HG03575 (cell line): Measurements from ENCODE around the gene BSDC1.

Experiments
- ATAC-seq: cut with Tn5 transposase; IDR thresholded peaks from one replicate; pipeline ENCODE4 v1.9.1; 2021; ENCODE audit not compliant: unreplicated experiment, insufficient number of reproducible peaks, low FRiP score; ENCODE audit errors: extremely low read depth

BSDC1 gene

GRCh38 chr1:32327204-32327603 lies 67.0 kb downstream of the BSDC1 start:
- ATAC-seq = no peak

- no peak for ATAC-seq
Measured at GRCh38 chr1:32321712-32322291, 72.4 kb downstream of the BSDC1 start.

- no peak for ATAC-seq
Measured at GRCh38 chr1:32318127-32318869, 75.9 kb downstream of the BSDC1 start.

GRCh38 chr1:32316903-32317277 lies 77.4 kb downstream of the BSDC1 start:
- no peak for ATAC-seq
